HG03469 (cell line): Measurements from ENCODE around the gene PXK.
"Not testable (repeated sequence)": the region's sequence is repeated elsewhere in the genome, so short reads cannot be mapped to it uniquely, and the experiment has no call there.

Source experiments
- ATAC-seq: cut with Tn5 transposase; IDR thresholded peaks from one replicate; pipeline ENCODE4 v1.9.1; 2021; ENCODE audit warnings: mild to moderate bottlenecking, moderate library complexity, moderate number of reproducible peaks; ENCODE audit not compliant: unreplicated experiment

Gene PXK

DNA sequence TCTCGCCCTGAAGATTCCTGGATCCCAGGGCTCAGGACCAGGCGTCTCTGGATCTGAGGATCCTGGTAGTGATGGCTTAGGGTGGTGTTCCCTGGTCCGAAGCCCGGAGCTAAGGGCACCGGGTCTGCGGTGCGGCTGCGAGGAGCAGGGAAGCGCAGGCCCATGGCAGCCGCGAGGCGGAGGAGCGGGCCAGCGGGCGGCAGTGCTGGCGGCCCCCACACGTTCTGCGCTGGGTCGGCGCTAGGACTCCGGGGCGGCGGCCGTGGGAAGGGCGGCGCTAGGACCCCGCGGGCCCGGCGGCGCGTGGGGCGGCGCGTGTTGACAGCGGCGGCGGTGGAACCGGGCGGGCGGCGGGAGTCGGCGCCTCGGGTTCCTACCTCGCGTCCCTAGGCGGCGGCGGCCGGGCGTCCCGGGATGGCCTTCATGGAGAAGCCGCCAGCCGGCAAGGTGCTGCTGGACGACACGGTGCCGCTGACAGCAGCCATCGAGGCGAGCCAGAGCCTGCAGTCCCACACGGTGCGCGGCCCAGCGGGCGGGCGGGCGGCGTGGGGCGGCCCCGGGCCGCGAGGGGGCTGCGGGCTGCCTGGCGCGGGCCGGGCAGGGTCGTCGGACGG is at the start of gene PXK:
PXK (plus strand) TSS at position 318 of the 614 bp plus-strand sequence; CDS start at position 415, 97 bp downstream.
- ATAC-seq: peak; percentile 66

DNA sequence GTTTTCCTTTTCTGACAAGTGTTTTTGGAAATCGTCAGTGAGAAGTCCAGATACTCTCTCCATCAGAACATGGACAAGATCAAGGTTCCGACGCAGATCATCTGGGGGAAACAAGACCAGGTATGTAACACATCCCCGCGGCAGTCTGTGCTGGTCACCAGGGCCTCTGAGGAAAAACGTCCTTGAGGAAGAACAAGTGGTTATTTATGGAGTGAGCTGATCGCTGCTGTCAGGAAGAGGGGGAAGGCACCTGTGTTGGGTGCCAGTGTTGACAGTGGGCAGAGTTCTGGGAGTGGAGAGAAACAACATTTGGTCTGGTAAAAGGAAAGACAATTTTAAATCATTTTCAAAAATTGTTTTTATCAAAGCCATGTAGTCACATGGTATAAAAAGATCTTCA is 47.4 kb upstream of the PXK start:
- no peak for ATAC-seq

DNA sequence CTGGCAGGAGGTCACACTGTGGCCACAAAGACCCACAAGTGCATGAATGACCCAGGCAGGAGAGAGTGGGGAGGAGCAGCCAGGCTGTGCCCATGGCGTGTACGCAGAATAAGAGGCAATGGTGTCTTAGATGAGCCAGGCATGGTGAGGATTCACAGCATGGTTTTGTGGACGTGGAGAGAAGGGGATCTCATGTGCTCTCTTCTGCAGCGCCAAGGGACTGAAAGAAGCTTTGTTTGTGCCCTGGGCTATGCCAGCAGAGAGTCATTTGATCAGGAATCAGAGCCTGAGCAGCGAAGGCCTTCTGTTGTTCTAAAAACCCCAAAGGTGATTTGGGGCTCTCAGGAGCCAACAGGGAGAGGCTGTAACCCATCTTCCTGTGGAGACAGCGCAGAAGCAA is 45.3 kb upstream of the PXK start:
- no peak for ATAC-seq

DNA sequence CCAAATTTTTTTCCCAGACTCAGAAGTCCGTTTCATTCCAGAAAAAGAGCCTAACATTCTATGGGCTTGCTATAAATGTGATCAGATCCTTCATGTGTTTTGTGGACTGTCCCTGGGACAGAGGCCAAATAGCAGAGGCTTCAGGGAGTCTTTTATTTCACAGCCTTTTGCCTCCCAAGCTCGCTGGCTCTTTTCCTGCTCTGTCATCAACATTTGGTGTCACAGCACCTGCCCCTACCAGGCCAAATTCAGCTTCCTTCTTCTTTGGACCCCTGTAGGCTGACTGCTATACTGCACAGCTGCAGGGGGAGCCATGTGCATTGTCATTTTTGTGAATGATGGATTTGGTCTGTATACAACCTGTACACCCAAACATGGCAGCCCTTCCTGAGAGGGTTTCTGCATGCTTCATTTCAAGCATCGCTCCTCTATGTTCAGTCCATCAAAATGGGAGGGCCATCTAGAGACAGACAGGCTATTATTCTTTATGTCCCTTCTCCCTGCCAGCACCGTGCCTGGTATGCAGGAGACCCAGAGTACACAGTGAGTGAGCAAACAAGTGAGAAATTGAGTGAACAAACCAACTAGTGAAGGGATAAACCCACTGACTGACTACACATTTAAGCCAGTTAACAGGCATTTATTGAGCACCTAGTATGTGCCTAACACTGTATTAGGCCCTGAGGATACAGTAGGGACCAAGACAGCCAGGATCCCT is 44.5 kb upstream of the PXK start:
- ATAC-seq: no peak

DNA sequence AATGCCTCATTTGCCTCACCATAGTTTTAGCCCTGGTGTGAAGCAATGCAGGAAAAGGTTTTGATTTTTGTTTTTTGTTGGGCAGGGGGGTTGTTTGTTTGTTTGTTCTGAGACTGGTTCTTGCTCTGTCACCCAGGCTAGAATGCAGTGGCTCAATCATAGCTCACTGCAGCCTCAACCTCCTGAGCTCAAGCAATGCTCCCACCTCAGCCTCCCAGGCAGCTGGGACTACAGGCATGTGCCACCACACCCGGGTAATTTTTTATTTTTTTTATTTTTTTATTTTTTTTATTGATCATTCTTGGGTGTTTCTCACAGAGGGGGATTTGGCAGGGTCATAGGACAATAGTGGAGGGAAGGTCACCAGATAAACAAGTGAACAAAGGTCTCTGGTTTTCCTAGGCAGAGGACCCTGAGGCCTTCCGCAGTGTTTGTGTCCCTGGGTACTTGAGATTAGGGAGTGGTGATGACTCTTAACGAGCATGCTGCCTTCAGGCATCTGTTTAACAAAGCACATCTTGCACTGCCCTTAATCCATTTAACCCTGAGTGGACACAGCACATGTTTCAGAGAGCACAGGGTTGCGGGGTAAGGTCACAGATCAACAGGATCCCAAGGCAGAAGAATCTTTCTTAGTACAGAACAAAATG is 43.6 kb upstream of the PXK start:
- ATAC-seq: not testable (repeated sequence)

DNA sequence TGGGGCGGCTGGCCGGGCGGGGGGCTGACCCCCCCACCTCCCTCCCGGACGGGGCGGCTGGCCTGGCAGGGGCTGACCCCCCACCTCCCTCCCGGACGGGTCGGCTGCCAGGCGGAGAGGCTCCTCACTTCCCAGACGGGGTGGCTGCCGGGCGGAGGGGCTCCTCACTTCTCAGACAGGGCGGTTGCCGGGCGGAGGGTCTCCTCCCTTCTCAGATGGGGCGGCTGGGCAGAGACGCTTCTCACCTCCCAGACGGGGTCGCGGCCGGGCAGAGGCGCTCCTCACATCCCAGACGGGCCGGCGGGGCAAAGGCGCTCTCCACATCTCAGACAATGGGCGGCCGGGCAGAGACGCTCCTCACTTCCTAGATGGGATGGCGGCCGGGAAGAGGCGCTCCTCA is 42.2 kb upstream of the PXK start:
- not testable (repeated sequence) for ATAC-seq

DNA sequence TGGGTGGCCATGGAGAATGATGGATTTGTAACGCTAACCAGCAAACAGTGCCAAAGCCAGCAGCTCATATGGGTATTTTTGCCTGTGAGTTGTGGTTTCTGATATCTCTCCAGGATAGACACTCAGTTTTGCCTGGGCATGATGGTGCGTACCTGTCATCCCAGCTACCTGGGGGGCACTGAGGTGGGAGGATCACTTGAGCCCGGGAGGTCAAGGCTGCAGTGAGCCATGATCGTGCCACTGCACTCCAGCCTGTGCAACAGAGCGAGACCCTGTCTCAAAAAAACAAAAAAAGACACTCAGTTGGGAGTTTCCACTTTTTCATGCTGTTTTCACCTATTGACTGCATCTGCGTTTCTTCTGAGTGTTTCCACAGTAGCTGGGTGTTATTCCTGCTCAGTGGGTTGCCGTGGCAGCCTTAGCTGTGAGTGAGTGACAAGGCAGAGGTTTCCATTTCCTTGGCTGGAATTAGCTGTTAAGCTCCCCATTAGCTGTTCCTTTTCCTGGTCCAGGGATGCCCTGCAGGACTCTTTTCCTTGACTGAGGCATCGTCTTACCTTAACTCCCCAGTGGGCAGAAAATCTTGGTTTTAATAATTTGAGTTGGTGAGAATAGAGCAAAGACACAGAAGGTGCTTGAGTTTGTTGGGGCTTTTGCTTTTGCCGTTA is 40.9 kb upstream of the PXK start:
- no peak for ATAC-seq

DNA sequence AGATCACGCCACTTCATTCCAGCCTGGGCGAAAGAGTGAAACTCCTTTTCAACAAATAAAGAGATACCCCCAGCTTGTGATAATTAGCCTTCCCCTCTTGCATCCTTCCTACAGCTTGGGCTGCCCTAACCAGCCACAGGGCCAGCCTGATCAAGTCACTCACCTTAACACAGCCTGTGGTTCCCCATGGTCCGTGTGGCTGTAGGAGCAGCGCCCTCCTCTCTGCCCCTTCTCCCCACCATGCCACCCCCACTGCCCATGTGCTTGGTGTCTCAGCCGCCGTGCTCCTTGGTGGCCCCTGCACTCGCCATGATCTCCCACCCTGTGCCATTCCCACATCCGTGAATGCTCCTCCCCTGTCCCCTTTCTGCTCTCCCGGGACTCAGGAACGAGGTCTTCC is 39.8 kb upstream of the PXK start:
- ATAC-seq: no peak

DNA sequence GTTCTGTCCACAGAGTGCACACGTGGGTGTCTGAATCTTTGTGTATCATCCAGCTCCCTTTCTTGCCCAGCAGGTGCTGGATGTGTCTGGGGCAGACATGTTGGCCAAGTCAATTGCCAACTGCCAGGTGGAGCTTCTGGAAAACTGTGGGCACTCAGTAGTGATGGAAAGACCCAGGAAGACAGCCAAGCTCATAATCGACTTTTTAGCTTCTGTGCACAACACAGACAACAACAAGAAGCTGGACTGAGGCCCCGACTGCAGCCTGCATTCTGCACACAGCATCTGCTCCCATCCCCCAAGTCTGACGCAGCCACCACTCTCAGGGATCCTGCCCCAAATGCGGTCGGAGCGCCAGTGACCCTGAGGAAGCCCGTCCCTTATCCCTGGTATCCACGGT is 39.2 kb upstream of the PXK start:
- no peak for ATAC-seq

DNA sequence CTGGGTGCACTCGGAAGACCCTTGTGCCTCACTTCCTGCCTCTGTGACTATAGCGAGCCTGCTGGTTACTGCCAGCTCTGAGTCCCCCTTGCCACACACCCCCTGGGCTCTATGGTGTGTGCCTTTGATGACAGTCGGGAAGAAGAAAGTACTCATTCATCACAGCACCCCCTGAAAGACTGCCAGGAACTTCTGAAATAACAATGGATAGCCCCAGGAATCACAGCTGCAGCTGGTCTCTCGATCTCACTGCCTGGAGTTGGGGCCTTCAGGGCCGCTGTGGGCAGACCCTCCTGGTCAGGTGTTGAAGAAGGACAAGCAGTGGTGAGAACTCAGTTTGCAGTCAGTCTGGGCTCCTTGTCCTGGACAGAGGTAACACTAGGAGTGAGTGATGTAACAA is 36.4 kb upstream of the PXK start:
- no peak for ATAC-seq

DNA sequence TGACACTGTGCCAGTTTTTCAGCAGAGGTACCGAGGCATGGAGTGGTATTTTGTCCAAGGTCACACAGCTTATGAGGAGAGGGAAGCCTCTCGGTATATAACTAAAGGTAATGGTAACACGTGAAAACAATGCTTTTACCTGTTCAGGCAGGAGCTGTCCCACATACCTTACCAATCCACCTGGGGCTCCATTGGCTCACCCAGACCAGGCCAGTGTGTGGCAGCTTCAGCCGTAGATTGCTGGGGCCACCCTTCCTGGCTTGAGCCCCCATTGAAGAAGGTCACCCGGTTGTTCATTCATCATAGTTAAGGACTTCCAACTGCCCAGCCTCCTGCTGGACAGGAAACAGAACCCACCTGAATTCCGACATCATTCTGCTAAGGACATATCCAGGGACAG is 35.8 kb upstream of the PXK start:
- no peak for ATAC-seq

DNA sequence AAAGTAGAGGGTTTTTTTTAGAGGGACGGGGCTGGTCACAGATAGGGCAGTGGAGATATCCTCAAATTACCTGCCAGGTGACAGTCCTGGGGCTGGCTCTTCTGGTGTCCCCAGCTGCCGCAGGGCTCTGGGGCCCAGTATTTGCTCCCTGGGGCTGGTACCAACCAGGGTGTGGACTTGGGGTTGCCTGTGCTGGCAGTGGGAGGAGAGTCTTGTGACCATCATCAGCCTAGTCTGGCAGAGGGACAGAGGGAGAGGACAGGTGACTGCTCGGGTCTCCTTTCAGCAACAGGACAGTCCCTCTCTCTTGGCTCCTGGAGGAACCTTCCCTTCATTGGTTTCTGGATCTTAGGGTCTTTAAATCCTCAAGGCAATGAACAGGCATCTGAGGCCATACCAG is 34.5 kb upstream of the PXK start:
- ATAC-seq: no peak

DNA sequence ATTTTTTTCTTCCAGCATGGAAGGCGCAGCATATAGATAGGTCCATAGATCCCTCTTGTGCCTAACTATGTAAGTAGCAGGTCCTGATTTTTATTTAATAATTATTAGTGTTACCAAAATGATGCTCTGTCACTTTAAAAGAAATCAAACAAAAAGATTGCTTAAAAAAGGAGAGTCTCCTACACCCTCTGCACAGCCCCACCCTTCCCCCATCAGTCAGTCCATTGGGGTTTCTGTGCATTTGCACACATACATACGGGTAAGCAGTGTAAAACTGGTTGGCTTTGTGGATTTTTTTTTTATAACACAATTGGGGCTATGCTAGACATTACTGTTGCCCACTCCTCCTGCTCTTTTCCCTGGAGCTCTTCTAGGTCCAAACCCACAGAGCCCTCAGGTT is 33.6 kb upstream of the PXK start:
- no peak for ATAC-seq

DNA sequence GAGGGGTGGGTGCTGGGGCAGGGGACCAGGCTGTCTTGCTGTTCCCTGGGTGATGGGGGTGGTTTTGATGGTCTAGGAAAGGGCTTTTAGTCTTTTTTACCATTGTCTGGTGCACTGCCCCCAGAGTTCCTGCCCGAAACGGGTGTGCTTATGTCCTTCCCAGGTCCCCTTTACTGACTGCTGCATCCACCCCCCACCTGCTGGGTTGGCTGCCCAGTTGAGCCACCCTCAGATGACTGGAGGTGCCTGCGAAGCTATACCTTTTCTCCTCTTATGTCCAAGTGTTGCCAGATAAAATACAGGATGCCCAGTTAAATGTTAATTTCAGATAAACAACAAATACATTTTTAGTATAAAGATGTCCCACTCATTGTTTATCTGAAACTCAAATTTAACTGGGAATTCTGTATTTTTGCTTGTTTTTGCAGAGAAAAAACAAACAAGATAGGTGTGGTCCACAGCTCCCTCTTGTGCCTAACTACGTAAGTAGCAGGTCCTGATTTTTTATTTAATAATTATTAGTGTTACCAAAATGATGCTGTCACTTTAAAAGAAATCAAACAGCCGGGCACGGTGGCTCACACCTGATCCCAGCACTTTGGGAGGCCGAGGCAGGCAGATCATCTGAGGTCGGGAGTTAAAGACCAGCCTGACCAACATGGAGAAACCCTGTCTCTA is 32.7 kb upstream of the PXK start:
- ATAC-seq: no peak

DNA sequence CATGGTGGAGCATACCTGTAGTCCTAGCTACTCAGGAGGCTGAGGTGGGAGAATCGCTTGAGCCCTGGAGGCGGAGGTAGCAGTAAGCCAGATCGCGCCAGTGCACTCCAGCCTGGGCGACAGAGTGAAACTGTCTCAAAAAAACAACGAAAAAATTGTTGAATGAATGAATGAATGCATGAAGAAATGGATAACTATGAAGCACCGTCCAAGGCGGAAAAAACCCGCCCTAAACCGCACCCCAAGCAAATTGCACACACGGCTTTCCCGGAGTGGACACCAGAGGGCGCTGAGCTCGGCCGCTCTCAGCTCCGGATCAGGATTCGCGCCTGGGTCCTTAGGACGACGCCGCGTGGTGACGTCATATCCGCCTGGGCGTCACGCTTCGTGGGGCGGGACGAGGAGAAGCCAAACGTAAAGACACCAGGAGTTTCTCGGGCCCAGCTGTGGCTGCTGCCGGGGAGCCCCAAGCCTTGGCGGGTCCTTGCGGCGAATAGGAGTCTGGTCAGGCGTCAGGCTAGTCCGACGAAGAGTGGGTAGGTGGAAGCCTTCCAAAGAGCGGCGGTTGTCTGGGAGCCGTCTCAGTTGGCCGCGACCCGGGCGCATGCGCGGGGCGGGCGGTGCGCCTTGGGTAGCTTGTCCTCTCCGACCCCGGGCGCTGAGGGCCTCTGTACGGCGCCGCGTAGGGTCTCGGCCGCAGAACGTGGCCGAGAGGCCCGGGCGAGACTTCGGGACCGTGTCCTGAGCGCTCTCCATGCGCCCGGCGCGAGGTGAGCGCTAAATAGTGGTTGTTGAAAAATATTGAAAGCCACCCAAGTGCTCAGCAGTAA is 26.6 kb upstream of the PXK start, which contains the start of the genes HTD2 and RPP14:
HTD2 (plus strand) TSS at position 639 of the 830 bp plus-strand sequence. CDS start 11,094 bp downstream, outside the sequence.
RPP14 (plus strand) TSS at position 364 of the 830 bp plus-strand sequence. CDS start 4,085 bp downstream, outside the sequence.
- ATAC-seq: peak; percentile 75

DNA sequence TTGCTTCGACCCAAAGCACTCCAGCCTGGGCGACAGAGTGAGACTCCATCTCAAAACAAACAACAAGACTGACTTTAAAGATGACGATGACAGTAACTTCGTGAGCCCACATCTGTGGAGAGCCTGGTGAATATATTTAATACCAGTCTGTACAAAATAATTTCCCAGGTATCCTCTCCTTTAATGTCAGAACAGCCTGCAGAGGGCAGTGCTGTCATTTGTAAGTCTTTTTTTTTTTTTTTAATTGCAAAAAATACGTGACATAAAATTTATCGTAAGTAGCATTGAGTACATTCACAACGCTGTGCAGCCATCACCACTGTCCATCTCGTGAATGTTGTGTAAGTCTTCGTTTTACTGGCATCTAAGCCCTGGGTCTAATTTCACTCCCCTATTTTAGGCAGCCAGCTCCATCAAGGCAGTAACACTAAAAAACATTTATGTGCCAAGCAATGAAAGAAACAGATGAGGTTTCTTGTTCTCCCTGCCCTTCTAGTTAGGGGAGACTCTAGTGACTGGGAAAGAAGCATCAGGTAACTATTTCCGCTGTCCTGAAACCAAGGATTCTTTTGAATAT is 25.0 kb upstream of the PXK start:
- no peak for ATAC-seq

DNA sequence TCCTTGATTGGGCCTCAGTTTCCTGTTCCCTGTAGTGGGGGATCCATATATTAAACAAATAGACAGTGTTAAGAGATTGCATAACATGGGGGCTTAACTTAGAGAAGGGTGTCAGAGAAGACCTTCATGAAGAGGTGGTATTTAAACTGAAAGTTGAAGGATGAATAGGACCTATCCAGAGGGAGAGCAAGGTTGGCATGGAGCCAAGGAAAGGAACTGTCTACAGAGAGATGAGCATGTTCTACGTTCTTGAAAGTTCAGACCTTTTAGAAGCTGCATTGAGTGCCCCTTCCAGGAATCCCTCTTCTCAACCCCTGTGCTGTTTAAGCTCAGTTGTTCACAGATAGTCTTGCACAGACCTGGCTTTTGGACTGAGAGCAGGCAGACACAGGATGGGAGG is 24.0 kb upstream of the PXK start:
- ATAC-seq: no peak

DNA sequence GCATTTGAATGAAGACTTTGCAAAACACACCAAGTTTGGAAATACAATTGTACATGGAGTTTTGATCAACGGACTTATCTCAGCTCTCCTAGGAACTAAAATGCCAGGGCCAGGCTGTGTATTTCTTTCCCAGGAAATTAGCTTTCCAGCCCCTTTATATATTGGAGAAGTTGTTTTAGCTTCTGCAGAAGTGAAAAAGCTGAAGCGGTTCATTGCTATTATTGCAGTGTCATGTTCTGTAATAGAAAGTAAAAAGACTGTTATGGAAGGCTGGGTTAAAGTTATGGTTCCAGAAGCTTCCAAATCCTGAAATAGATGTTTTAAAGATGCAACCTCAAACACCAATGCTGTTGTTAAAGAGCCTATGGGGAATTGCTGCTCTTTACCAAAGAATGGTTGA is 14.9 kb upstream of the PXK start:
- no peak for ATAC-seq

DNA sequence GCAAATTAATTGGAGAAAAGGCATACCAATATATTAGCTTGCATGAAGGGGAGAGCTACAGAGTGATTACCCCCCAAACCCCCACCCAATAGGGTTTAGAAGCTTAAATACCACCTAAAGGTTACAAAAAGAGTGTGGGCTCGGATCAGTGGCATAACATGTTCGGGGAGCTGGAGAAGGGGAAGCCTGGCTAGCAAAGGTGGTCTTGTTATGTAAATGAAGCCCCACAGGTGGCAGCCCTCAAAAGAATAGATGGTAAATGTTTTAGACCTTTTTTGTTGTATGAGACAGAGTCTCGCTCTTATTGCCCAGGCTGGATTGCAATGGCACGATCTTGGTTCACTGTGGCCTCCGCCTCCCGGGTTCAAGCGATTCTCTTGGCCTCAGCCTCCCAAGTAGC is 10.9 kb upstream of the PXK start:
- ATAC-seq: no peak

DNA sequence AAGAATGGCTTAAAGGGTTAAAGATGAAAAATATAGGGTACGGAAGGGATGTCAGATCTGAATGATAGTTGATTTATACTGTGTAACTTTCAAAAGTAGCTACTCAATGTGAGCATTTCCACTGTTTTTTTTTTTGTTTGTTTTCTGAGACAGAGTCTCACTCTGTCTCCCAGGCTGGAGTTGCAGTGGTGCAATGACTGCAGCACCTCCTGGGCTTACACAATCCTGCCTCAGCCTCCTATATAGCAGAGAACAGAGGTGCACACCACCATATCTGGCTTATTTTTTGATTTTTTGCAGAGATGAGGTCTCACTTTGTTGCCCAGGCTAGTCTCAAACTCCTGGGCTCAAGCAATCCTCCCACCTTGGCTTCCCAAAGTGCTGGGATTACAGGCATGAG is 9.9 kb upstream of the PXK start:
- no peak for ATAC-seq
